B cell (primary cell): ENCODE data around the gene ZNF607. TPM values are rescaled to one million over a fixed set of nuclear protein-coding genes. Genes with fewer than 3 reads are reported as not detected.

Experiments
- ATAC-seq: fragments of 200-7000 bp; cut with Tn5 transposase; one replicate; pipeline ENCODE4 v1.10.0; 2021; ENCODE audit warnings: low read depth, mild to moderate bottlenecking, moderate number of reproducible peaks, moderate library complexity
- CTCF ChIA-PET: fragments of 350-600 bp; sonication (Branson Sonifier 250); formaldehyde crosslinking; loops from one replicate; lab custom pipeline; 2021; ENCODE audit warnings: antibody characterized with exemption, inconsistent platforms; lab: Charles Lee
- POLR2A ChIA-PET: fragments of 350-600 bp; sonication (Branson Sonifier 250); formaldehyde crosslinking; loops from one replicate; lab custom pipeline; 2021; ENCODE audit warnings: antibody characterized with exemption; lab: Charles Lee
- DNase-seq: peaks from one replicate; pipeline ENCODE4 v3.0.0; 2013
- H2AFZ ChIP-seq: 2 replicates; pipeline ENCODE4 v1.6.1; 2012; ENCODE audit warnings: mild to moderate bottlenecking, low read depth, low read length; ENCODE audit not compliant: insufficient read depth, poor library complexity, severe bottlenecking
- H3K27ac ChIP-seq, 2 donors: 1 replicate in 1 of 2; 2 replicates in 1 of 2; pipeline ENCODE4 v1.5.1; 2012 to 2013; ENCODE audit warnings: low read length in 2 of 2, mild to moderate bottlenecking in 2 of 2, moderate library complexity in 1 of 2
- H3K27me3 ChIP-seq, 4 experiments: fragments of 200-600 bp in 1 of 4; sonication (generic) in 1 of 4; replicated peaks in 1 of 4; 1 replicate in 2 of 4; 2 replicates in 2 of 4; pipeline versions ENCODE4 v1.6.1 to v1.7.0; 2013 to 2016; ENCODE audit warnings: low read length in 3 of 4, mild to moderate bottlenecking in 2 of 4, mixed read lengths in 1 of 4, moderate library complexity in 1 of 4; ENCODE audit not compliant: insufficient read depth in 4 of 4, control insufficient read depth in 3 of 4; ENCODE audit errors: control extremely low read depth in 1 of 4
- H3K36me3 ChIP-seq, 2 experiments: replicated peaks in 1 of 2; 1 replicate in 1 of 2; 2 replicates in 1 of 2; pipeline versions ENCODE4 v1.6.1 to v1.7.1; 2013; ENCODE audit warnings: low read length in 1 of 2; ENCODE audit not compliant: insufficient read depth in 2 of 2, control insufficient read depth in 1 of 2; ENCODE audit errors: control extremely low read depth in 1 of 2, extremely low read depth in 1 of 2
- H3K4me1 ChIP-seq, 2 donors: fragments of 200-600 bp in 1 of 2; sonication (generic) in 1 of 2; 1 replicate in 1 of 2; 2 replicates in 1 of 2; pipeline versions ENCODE4 v1.5.1 to v1.6.1; 2013 to 2017; ENCODE audit warnings: low read length in 2 of 2; ENCODE audit not compliant: control insufficient read depth in 2 of 2, insufficient read depth in 2 of 2
- H3K4me2 ChIP-seq: replicated peaks from 2 replicates; pipeline ENCODE3; 2012; ENCODE audit warnings: mild to moderate bottlenecking, low read depth, low read length; ENCODE audit not compliant: poor library complexity, severe bottlenecking
- H3K4me3 ChIP-seq, 5 experiments: fragments of 200-600 bp in 1 of 5; sonication (generic) in 1 of 5; 1 replicate in 3 of 5; 2 replicates in 2 of 5; pipeline versions ENCODE4 v1.5.1 to v1.7.0; 2011 to 2016; ENCODE audit warnings: low read length in 4 of 5, mild to moderate bottlenecking in 4 of 5, low read depth in 2 of 5, control low read depth in 1 of 5, moderate library complexity in 1 of 5; ENCODE audit not compliant: insufficient read depth in 1 of 5; ENCODE audit errors: control extremely low read depth in 1 of 5, extremely low read depth in 1 of 5
- H3K79me2 ChIP-seq: fragments of 200-600 bp; sonication (generic); one replicate; pipeline ENCODE4 v1.6.0; 2016; ENCODE audit warnings: low read length; ENCODE audit not compliant: control insufficient read depth, insufficient read depth
- H3K9ac ChIP-seq: fragments of 200-600 bp; sonication (generic); 2 replicates; pipeline ENCODE4 v1.6.1; 2017; ENCODE audit warnings: mild to moderate bottlenecking, low read length, moderate library complexity
- H3K9me3 ChIP-seq, 3 donors: one replicate each; pipeline versions ENCODE4 v1.6.1 to v1.7.1; 2013; ENCODE audit warnings: low read length in 2 of 3; ENCODE audit not compliant: control insufficient read depth in 2 of 3, insufficient read depth in 1 of 3; ENCODE audit errors: control extremely low read depth in 1 of 3
- H4K20me1 ChIP-seq: 2 replicates; pipeline ENCODE4 v1.6.0; 2012; ENCODE audit warnings: mild to moderate bottlenecking, low read length; ENCODE audit not compliant: insufficient read depth, control insufficient read depth, poor library complexity, severe bottlenecking
- H3K27ac Mint-ChIP-seq: one replicate; pipeline ENCODE4 v1.8.0; 2021; ENCODE audit warnings: mixed read lengths
- H3K27me3 Mint-ChIP-seq: one replicate; pipeline ENCODE4 v1.8.0; 2021; ENCODE audit warnings: mixed read lengths
- H3K4me1 Mint-ChIP-seq: one replicate; pipeline ENCODE4 v1.8.0; 2021; ENCODE audit warnings: mixed read lengths
- H3K4me3 Mint-ChIP-seq: one replicate; pipeline ENCODE4 v1.8.0; 2021; ENCODE audit warnings: mixed read lengths
- H3K9me3 Mint-ChIP-seq: one replicate; pipeline ENCODE4 v1.8.0; 2022; ENCODE audit warnings: mixed read lengths; ENCODE audit not compliant: insufficient read depth
- EZH2 ChIP-seq: IDR thresholded peaks from 2 replicates; pipeline ENCODE4 v1.6.1; 2012; ENCODE audit warnings: borderline replicate concordance, low read depth, mild to moderate bottlenecking, moderate library complexity, low read length; ENCODE audit not compliant: insufficient read depth, poor library complexity, severe bottlenecking
- WGBS: methylation state at CpG from one replicate; pipeline ENCODE4 v1.1.5; 2013; ENCODE audit warnings: missing lambda C conversion rate; ENCODE audit not compliant: insufficient coverage; 5-methylcytosine and 5-hydroxymethylcytosine counted together
- intact Hi-C: fragments of 100-400 bp; cut with micrococcal nuclease; formaldehyde crosslinking; loops from one replicate; pipeline ENCODE4 v1.10.0; 2022
- polyA plus RNA-seq: library from polyadenylated mRNA; depleted of rRNA; stranded (reverse); fragments of >200 nt; gene quantifications from 2 replicates; pipeline ENCODE4 v1.2.3, GENCODE V29; 2012
- total RNA-seq, 2 donors: library from RNA; stranded (reverse); fragments of 120-200 nt in 1 of 2; gene quantifications; 1 replicate in 1 of 2; 2 replicates in 1 of 2; pipeline versions ENCODE4 v1.2.3 to v1.2.4, GENCODE V29; 2013 to 2022
- TF ChIP-seq, protein P1 (sequence below): fragments of 200-600 bp; IDR thresholded peaks from one replicate; pipeline ENCODE4 v1.8.0; 2022; ENCODE audit warnings: antibody characterized with exemption, mild to moderate bottlenecking

Gene ZNF607
- total and polyA plus RNA-seq, 2 donors (not counting 1 experiment from before 2014, with no cell fraction given): 4.4 to 21.5 TPM

DNA sequence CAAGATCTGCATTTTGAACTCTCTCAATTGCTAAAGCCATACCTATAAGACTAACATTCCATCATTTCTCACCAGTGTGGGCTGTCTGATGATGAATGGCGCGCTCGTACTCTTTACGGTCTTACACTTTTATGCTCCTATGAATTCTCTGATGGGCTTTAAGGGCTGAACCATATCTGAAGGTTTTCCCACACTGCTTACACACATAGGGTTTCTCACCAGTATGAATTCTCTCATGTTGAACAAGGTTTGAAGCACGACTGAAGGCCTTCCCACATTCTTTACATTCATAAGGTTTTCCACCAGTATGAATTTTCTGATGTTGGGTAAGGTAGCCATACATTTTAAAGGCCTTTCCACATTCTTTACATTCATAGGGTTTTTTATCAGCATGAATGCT is 18.8 kb upstream of the ZNF607 start:
- POLR2A ChIA-PET: no interaction called here

DNA sequence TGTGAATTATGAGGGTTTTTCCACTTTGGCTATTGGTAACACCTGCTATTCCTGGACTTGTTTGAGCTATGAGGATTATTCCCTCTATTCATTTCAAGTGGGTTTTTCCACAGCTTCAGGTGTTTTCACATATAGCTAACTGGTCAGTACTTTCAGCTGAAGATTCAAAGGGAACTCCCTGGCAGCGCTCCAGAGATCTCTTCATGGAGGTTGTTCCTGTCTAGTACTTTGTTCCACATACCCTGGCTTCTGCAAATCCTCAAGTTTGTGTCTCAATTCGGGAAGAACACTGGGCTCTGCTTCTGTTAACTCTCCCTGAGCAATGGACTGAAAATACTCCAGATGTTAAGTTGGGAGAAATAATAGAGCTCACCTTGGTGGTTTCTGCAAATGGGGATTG is 5.6 kb upstream of the ZNF607 start:
- Mint-ChIP-seq H3K4me3 (no peak overlapping the region), H3K27ac (no peak overlapping the region), H3K27me3 (no peaks in the 10 kb centered on the region), H3K4me1 (no peaks in the 10 kb centered on the region), H3K9me3 (no peaks in the 10 kb centered on the region)
- H3K79me2 ChIP-seq: no peaks in the 10 kb centered on the region
- H3K9ac ChIP-seq: no peak overlapping the region
- DNase-seq (no peak), ATAC-seq (no peak)
- WGBS: 80% methylated on average over 2 of the region's 2 CpGs
- no peak overlapping the region for H3K27ac ChIP-seq
- intact Hi-C loops: loop anchor here (10.0 kb wide), 1 partner anchor 610 kb away; the partner anchor contains the start of gene CATSPERG
- H2AFZ ChIP-seq: no peak overlapping the region
- TF ChIP-seq, protein P1, sequence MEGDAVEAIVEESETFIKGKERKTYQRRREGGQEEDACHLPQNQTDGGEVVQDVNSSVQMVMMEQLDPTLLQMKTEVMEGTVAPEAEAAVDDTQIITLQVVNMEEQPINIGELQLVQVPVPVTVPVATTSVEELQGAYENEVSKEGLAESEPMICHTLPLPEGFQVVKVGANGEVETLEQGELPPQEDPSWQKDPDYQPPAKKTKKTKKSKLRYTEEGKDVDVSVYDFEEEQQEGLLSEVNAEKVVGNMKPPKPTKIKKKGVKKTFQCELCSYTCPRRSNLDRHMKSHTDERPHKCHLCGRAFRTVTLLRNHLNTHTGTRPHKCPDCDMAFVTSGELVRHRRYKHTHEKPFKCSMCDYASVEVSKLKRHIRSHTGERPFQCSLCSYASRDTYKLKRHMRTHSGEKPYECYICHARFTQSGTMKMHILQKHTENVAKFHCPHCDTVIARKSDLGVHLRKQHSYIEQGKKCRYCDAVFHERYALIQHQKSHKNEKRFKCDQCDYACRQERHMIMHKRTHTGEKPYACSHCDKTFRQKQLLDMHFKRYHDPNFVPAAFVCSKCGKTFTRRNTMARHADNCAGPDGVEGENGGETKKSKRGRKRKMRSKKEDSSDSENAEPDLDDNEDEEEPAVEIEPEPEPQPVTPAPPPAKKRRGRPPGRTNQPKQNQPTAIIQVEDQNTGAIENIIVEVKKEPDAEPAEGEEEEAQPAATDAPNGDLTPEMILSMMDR: no peak
- no peak for TF ChIP-seq EZH2
- H3K4me1 ChIP-seq: no peaks in the 10 kb centered on the region
- no peaks in the 10 kb centered on the region for H3K36me3 ChIP-seq
- ChIA-PET CTCF (no interaction called here), POLR2A (no interaction called here)
- no peaks in the 10 kb centered on the region for H4K20me1 ChIP-seq
- H3K9me3 ChIP-seq: peaks cover 0 to 8% (median 0%) of the 10 kb centered on the region in 3 donors
- H3K4me3 ChIP-seq: no peak overlapping the region
- H3K4me2 ChIP-seq: no peak overlapping the region
- no peaks in the 10 kb centered on the region for H3K27me3 ChIP-seq

More for the DNA sequence above, 18.8 kb upstream of the ZNF607 start:
- intact Hi-C loops: no loop called here
- no peaks in the 10 kb centered on the region for H3K4me1 Mint-ChIP-seq
- no peak overlapping the region for H3K4me2 ChIP-seq
- CTCF ChIA-PET: no interaction called here
- peaks cover 8 to 23% of the 10 kb centered on the region in 2 experiments for H3K36me3 ChIP-seq
- 100% methylated on average over 1 of the region's 5 CpGs for WGBS
- H3K4me1 ChIP-seq: no peaks in the 10 kb centered on the region
- H3K9me3 ChIP-seq: peaks cover 20 to 38% (median 27%) of the 10 kb centered on the region in 3 donors
- no peak overlapping the region for H3K27ac ChIP-seq
- no peaks in the 10 kb centered on the region for H3K27me3 Mint-ChIP-seq
- no peak for ATAC-seq
- H3K27ac Mint-ChIP-seq: no peak overlapping the region
- H3K9me3 Mint-ChIP-seq: peaks cover 15% of the 10 kb centered on the region
- no peaks in the 10 kb centered on the region for H3K27me3 ChIP-seq
- TF ChIP-seq, protein P1: no peak
- no peak for TF ChIP-seq EZH2
- no peak overlapping the region for H3K4me3 ChIP-seq
- H2AFZ ChIP-seq: no peak overlapping the region
- H3K4me3 Mint-ChIP-seq: no peak overlapping the region
- no peaks in the 10 kb centered on the region for H3K79me2 ChIP-seq
- DNase-seq: no peak
- H3K9ac ChIP-seq: no peak overlapping the region
- no peaks in the 10 kb centered on the region for H4K20me1 ChIP-seq
